ENCODE measurements around the gene APBA1.

APBA1 gene

DNA sequence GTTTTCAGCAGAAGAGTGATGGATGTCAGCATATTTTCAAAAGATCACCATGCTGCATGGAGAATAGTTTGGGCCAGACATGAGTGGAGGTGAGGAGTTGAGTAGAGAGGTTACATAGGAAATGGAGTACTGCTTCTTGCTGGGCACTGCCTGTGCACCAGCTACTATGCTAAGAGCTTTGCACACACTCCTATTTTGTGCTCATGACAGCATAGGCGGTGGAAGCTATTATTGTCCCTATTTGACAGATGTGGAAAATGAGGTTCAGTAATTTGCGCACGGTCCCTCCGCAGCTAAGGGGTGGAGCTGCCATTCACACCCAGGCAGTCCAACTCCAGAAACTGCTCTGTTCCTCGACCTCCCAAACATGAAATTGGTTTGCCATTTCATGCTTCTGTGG, 279.3 kb downstream of the APBA1 start:
- no peak for DNase-seq

DNA sequence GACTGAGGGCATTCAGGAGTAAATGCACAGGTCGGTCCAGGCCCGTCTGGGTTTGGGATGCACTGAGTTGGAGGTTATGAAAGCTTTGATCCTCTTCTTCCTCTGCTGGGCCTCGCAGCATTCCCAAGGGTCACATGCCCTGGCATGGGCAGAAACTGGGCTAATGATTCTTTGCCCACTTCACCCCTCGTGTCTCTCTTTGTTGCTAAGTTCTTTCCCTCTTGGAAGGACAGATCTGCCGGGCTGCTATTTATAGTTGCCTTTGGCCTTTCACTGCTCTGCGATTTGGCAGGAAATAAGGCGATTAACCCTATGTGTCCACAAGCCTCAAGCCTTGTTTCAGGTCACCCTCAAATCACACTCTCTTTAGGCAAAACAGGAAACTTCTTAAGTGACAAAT, 280.2 kb downstream of the APBA1 start:
- no peak for DNase-seq

DNA sequence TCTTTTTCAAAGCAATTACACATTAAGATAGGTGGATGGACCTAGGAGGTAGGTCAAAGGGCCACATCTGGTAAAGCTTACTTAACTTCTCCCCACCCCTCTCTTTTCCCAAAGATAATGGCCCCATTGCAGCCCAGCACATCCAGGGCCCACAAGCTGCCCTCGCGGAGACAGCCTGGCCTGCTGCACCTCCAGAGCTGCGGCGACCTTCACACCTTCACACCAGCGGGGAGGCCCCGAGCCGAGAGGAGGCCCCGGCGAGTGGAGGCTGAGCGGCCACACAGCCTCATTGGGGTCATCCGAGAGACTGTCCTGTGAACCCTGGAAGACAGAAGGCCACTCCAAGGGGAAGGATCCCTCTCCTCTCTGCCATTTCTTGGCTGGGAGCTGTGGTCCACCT, 280.7 kb downstream of the APBA1 start:
- DNase-seq = no peak

DNA sequence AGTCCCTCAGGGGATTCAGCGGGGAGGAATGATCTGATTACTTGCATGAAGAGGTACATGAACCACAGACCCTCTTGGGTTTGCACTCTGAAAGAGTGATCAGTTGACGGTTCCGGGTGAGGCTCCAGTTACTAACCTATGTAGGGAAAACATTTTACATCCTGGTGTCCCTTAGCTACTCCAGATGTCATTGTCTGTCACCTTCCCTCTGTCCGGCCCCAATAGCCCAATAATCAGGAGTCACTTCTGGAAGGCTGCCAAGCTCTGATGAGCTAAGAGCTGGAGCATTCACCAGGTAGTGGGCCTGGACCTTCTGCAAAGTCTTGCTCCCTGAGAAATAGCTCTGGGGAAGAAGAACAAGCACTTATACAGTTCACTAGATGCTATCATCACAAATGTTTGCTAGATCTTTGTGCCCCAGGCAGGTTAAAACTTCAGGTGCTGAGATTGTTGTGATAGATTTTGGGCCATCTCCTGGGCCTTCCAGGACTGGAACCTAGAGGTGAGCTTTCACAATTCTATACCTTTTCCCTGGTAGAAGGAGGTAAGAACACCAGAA, 282.7 kb downstream of the APBA1 start:
- DNase-seq = no peak

DNA sequence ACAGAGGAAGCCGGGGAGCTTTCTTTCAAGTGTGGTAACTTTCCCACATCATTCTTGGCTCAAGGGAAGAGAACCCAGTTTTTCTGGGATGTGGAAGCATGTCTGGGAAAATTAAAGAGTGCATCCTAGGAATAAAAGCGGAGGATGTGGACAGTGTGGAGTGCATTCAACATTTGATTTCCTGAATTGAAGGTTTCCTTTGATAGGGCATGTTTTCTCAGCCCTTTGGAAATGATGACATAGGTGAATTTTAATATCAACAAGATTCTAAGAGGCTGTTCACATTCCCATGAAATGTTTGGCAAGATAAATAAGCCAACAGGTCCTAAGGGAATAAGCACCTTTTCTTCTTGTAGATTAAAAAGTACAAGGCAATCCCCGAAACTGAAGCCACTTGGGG, 283.6 kb downstream of the APBA1 start:
- no peak for DNase-seq

DNA sequence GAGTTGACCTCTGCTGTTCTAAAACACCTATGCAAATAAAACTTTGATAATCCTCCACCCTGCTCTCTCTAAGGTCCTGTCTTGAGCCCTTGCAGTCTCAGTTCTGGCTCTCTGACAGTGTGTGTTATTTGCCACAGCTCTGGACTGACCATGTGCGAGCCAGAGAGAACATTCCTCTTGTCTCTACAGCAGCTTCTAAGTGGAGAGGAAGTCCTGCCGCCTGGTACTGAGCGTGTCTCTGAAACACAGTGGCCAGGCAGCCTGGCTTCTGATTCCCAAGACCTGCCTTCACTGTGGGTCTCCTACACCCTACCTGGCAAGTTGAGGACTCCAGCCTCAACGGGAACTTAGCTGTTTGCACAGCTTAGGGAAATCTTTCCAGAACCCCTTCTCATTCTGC, 285.5 kb downstream of the APBA1 start:
- no peak for DNase-seq

DNA sequence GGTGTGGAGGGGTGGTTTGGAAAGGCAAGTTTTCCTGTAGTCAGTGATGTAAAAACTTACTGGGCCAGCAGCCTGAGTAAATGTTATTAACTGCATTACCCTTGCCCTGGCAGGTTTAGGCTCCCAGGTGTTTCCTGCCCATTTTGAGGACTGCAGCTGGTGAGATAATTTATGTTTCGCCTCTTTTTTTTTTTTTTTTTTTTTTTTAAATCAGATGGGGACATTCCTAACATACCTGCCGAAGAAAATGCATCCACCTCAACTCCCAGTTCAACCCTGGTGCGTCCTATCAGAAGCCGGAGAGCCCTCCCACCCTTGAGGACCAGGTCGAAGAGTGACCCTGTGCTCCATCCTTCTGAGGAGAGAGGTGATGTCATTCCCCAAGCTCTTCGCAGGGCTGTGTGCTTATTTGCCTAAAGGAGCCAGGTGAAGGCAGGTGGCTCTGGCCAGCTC, 286.6 kb downstream of the APBA1 start:
- no peak for DNase-seq

DNA sequence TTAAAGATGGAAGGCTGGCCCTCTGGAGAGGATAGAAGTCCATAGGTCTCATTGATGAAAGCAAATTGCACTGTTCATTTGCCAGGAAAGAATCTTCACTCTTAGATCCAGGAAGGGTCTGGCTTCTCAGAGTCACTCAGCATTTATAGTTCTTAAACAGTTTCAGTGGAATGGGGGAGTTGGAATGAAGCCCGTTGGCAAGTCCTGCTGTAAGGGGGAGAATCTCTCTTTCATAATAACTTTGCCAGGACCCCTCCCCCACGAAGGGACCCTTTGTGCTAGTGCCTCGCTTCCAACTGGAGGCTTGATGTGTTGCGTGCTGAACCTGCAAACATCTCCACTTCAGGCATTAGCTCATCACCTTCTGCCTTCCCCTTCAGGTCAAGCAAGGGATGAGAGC, 290.0 kb downstream of the APBA1 start:
- DNase-seq = no peak

DNA sequence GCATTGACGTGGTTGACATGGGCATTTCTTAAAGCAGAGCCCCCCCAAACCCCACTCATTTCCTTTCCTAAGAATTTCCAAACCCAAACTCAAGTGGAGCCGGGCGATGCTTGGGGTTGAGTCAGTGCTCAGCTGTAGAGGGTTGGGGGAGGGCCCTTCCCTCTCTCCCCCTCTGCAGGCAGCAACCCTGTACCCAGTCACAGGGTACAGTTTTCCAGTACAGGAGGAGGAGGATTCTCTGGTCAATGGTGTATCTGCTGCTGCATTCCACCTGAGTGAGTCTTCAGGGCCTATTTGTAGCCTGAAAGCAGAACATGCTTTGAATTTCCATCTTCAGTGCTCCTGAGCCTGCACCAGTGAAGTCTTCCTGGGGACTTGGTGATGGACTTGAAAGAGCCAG, 291.4 kb downstream of the APBA1 start:
- no peak for DNase-seq

DNA sequence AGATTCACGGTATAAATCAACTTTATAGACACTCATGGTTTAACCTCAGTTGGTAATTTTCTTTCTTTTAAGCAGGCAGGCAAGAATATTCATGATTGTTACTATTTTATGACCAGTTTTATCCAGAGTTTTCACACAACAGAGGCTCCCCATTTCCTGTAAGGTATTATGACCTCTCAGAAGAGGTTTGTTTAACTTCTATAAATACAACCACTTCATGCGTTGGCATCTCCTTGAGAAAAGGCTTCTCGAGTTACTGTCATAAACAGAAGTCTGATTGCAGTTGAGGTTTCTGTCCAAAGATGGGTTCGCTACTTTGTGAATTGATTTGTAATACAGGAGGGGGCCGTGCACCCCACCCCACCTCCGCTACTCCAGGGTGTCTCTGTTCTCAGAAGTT, 291.9 kb downstream of the APBA1 start:
- no peak for DNase-seq

DNA sequence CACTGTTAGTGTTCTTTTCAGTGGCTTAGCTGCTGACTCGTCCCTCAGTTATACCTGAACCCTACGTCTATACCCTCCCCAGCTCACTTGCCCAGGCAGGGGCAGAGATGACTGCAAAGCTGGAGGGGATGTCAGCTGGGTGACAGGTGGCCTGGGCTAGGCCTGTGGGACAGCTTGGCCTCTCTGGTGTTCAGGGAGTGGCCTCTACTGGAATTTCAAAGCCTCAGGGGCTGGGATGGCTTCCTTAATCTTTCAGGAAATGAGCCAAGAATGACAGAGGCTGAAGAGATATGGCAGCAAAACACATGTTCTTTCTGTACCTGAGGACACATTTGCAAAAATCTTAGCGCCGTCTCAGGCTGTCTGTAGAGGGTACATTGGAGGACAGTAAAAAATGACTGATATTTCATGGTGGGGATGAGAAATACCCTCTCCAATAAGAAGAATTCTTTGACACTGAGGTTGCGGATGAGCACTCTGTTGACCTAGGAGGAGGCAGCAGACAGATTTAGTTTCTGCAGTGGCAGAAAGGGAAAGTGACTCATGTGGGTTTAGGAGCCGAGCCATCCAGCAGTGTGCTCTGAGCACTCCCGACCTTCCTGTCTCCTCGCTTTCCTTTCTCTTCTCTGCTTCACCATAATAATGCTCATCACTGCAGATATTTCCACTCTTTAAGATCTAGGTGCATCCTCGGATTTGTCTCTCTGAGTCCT, 292.7 kb downstream of the APBA1 start:
- DNase-seq = no peak

DNA sequence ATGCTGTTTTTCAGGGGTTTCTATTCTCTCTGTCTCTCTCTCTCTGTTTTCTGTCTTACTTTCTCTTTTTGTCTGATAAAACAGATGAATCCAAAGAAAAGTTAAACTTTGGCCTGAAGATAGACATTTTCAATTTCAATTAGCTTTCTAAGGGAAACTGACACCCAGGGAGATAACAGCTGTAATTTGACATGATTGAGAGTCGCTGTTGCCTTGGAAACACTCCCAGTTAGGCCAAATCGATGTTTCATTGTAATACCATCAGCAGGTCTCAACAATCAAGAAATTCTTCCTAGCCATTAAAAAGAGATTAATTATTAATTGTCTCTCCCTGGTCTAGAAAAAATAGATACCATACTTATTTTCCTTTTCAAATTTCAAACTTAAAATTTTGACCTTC, 294.2 kb downstream of the APBA1 start:
- DNase-seq = no peak
